Activated naive CD8-positive, alpha-beta T cell (primary cell): ENCODE results near the gene SEMA3G.

ENCODE experiments used
- H3K27ac Mint-ChIP-seq: one replicate; pipeline ENCODE4 v1.8.0; 2021; ENCODE audit warnings: mixed read lengths
- H3K27me3 Mint-ChIP-seq: one replicate; pipeline ENCODE4 v1.8.0; 2021; ENCODE audit warnings: mixed read lengths
- H3K36me3 Mint-ChIP-seq: one replicate; pipeline ENCODE4 v1.8.0; 2021; ENCODE audit warnings: mixed read lengths
- H3K4me1 Mint-ChIP-seq: one replicate; pipeline ENCODE4 v1.8.0; 2021; ENCODE audit warnings: low read depth, mixed read lengths
- H3K4me3 Mint-ChIP-seq: one replicate; pipeline ENCODE4 v1.8.0; 2021; ENCODE audit warnings: mild to moderate bottlenecking, mixed read lengths
- H3K9me3 Mint-ChIP-seq: one replicate; pipeline ENCODE4 v1.8.0; 2021; ENCODE audit warnings: low read depth, mixed read lengths

SEMA3G gene

DNA sequence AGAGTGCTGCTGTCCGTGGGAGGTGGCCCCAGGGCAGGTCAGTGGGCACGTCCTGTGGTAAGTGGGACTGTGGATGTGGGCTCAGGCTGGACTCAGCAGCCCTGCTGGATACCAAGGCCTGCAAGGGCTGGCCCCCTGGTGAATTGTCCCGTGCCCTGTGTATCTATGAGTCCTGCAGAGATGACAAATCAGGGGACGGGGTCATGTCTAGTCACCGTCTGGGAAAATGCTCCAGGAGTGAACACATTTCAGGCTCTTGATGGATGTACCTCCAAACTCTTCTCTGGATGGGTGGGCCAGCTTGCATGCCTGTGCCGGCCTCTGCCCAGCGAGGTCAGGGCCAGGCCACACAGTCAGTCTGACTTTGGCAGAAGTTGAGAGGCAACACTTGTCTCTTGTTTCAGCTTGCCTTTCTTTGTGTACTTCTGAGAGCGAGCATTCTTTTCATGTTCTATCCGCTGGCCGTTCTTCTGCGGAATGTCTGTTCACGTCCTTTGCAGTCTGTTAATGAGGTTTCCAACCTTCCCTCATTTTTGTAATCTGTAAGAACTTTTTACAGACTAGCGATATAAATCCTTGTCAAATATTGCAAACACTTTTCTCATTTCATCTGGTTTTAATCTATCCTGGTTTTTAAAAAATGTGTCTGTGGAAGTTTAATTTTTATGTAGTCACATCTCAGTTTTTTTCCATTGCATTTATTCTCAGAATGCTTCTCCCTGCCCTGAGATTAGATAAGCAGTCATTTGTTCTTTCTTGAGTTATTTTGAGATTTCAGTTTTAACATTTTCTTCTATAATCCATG is 38.9 kb upstream of the SEMA3G start:
- Mint-ChIP-seq H3K27me3 (no peaks in the 10 kb centered on the region), H3K4me3 (no peak overlapping the region), H3K9me3 (no peaks in the 10 kb centered on the region), H3K27ac (peak overlapping the region; percentile 22), H3K4me1 (no peaks in the 10 kb centered on the region), H3K36me3 (no peaks in the 10 kb centered on the region)

DNA sequence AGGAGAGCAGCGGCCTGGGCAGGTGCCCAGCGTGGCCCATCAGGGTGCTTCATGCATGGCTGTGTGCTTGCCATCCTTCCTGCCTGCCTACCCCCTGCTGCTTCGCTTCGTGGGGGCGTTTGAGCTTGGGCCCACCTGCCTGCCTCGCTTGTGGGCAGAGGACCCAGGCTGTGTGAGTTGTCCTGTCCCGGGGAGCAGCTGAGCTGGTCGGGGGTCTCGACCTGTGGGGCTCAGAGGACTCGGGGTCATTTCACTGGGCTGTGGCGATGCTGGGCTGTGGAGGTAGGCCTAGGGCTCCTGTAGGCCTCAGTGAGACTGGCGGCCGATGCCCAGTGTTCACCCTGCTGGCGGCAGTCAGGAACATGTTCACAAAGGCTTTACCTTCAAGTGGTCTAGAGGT is 38.2 kb upstream of the SEMA3G start:
- Mint-ChIP-seq H3K4me1 (no peaks in the 10 kb centered on the region), H3K27ac (no peak overlapping the region), H3K36me3 (no peaks in the 10 kb centered on the region), H3K4me3 (no peak overlapping the region), H3K9me3 (no peaks in the 10 kb centered on the region), H3K27me3 (no peaks in the 10 kb centered on the region)

DNA sequence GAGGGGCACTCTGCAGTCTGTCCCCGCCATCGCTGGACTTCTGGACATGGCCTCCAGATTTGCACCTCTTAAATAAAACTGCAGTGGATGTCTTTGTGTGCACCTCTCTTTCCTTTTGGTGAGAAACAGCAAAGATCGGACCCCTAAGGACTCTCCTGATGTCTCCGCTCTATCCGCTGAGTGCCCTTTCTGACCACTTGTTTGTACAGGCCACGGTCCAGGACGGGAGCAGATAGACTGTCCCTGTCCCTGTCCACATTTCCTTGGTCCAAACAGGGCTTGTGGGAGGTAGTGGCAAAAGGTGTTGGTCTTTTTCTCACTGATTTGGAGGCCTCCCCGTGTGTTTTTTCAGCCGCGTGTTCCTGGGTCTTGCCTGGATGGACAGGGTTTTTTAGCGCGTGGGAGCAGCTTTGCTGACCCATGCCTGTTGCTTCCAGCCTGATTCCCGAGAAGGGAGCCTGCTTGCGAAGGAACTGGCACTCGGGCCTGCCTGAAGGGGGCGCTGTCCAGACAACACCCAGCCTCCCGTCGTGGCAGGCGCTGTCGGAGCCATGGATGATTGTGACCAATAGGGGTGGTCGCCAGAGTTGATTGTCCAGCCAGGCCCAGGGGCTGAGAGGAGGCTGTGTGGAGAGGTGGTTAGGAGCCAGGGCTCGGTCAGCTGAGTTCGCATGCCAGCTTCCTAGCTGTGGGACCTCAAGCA is 37.1 kb upstream of the SEMA3G start:
- Mint-ChIP-seq H3K27me3 (no peaks in the 10 kb centered on the region), H3K4me3 (no peak overlapping the region), H3K27ac (no peak overlapping the region), H3K9me3 (no peaks in the 10 kb centered on the region), H3K36me3 (no peaks in the 10 kb centered on the region), H3K4me1 (no peaks in the 10 kb centered on the region)

DNA sequence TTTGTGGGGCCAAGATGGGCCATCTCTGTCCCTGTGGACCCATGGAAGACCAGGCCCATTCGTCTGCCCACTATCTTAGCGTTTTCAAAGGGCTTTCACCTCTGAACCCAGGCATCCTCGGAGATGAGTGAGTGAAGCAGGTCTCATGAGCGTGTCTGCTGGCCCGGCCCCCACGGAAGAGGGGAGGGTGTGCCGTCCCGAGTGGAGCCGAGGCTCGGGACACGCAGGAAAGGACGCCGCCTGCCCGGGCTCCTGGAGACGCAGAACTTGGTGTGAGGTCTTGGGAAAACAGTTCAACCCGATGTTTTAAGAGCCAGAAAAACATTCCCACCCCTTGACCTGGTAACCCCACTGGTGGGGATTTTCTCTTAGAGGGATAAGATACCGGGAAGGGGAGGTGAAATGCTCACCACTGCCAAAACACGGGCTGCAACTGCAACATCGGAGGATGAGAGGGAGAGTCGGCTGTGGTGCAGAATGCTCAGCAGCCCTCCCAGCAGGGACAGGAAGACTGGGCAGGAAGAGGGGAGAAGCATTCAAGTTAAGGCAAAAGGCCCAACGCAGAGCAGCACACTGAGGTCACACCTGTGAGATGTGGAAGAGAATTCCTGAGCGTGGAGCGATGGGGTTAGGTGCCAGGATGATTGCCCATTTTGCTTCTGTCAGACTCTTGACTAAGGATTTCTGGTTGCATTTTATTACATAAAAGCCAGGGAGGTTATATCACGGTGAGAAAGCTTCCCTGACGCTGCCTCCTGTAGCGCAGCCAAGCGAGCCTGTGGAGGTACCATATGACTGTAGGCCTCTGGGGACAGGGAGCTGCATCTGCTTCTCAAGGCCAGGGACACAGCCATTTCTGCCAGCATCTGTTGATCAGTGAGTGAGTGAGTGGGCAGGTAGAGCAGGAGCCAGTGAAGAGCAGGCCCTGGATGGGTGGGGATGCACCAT is 36.1 kb upstream of the SEMA3G start:
- no peak overlapping the region for H3K27ac Mint-ChIP-seq
- H3K4me1 Mint-ChIP-seq = no peaks in the 10 kb centered on the region
- no peaks in the 10 kb centered on the region for H3K36me3 Mint-ChIP-seq
- H3K27me3 Mint-ChIP-seq = no peaks in the 10 kb centered on the region
- no peaks in the 10 kb centered on the region for H3K9me3 Mint-ChIP-seq
- H3K4me3 Mint-ChIP-seq = no peak overlapping the region

DNA sequence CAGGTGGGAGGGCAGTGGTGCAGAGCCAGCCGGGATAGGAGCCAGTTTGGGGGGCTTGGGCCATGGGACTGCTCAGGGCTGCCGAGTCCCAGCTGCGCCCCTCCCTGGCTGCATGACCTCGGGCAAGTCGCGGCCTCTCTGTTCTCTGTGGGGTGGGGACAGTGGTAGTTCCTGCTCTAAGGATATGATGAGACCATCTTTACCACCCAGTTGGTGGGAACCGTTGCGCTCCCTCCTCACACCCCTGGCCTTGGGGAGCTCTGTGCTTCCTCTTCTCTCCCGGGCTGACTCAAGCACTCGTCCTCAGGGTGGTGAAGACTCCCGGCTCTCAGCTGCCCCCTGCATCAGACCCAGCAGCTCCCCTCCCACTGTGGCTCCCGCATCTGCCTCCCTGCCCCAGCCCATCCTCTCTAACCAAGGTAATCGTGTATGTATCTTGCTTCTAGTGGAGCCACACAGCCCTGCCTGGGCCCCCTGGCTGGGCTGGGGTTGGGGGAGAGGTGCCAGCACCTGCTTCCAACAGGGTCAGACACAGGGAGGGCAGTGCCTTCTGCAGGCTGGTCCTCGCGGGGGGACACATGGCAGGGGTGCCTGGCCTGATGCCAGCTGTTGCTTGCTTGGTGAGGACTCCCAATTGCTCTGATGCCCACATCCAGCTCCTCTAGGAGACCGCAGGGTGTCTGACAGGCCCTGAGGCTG is 35.1 kb upstream of the SEMA3G start:
- no peaks in the 10 kb centered on the region for H3K9me3 Mint-ChIP-seq
- no peaks in the 10 kb centered on the region for H3K27me3 Mint-ChIP-seq
- H3K4me1 Mint-ChIP-seq = no peaks in the 10 kb centered on the region
- H3K4me3 Mint-ChIP-seq = no peak overlapping the region
- H3K36me3 Mint-ChIP-seq = no peaks in the 10 kb centered on the region
- H3K27ac Mint-ChIP-seq = no peak overlapping the region

DNA sequence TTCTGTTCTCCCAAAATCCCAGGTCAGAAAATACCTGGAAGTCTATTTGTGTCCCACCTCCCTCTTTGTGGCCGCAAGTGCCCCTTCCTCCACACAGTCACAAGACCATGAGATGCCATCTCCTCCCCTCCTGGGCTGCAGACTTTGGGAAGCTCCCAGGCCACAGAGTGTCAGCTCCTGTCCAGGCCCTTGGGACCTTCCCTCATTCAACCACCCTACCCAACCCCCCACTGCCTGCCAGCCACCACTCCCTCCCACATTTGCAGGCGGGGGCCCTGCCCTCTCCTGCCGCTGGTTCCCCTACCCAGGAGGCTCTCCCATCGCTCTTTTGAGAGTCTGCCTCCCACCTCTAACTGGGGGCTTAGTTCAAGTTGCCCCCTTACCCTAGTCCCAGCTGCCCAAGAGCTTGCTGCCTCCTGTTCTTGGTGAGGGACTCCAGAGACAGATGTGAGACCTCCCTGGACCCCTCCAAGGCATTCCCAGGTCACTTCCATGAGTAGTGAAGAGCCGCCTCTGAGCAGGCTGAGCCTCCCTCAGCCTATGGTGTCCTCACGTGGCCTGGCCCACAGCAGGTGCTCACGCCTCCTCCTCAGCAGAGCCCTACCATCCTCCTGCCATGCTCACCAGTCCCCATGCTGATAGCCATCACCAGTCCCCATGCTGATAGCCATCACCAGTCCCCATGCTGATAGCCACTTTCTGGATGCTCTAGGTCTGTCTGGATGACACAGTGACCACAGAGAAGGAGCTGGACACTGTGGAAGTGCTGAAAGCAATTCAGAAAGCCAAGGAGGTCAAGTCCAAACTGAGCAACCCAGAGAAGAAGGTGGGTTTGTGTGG is 34.4 kb upstream of the SEMA3G start:
- Mint-ChIP-seq H3K4me3 (no peak overlapping the region), H3K27me3 (no peaks in the 10 kb centered on the region), H3K36me3 (no peaks in the 10 kb centered on the region), H3K4me1 (no peaks in the 10 kb centered on the region), H3K27ac (no peak overlapping the region), H3K9me3 (no peaks in the 10 kb centered on the region)

DNA sequence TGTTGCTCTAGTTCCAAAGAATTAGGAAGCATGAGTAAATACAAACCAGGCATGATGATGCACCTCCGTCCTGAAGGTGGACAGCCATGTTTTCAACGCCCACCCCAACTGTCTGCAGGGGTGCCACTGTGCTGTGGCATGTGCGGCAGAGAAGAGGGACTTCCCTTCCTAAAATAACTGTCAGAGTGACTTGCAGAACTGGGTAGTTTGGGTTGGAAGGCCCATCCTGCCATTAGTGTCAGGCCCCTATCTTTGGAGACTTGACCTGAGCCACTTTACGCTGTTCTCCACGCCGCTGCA is 32.8 kb upstream of the SEMA3G start:
- Mint-ChIP-seq H3K4me3 (no peak overlapping the region), H3K4me1 (no peaks in the 10 kb centered on the region), H3K27ac (no peak overlapping the region), H3K36me3 (no peaks in the 10 kb centered on the region), H3K27me3 (no peaks in the 10 kb centered on the region), H3K9me3 (no peaks in the 10 kb centered on the region)

DNA sequence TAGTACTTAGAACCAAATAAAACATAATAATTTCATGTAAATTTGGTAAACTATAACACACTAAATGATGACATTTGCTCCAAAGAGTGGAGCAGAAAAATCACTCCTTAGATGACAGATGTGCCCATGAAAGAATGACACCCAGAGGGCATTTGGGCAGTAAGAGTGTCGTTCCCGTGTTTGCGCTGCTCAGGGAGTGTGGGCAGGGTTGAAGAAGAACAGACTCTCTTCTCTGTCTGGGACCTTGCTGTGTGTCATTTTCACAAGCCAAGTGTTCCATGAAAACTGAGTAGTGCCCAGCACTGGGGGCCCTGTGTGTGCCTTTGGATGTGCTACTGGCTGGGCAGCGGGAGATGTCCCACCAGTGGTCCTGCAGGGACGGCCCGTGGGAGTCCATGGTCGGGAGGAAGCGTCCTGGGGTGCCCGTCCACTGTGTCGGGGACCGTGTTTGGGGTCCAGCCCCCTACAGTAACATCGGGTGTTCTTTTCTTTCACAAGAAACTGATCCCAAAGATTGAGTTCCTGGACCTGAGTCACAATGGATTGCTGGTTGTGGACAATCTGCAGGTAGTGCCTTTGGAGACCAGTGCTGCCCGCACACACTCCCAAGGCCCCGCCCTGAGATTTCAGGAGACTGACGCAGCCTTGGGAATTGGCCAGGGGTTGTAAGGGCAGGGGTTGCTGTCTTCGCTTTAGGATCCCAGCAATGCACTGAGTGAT is 32.3 kb upstream of the SEMA3G start:
- no peak overlapping the region for H3K4me3 Mint-ChIP-seq
- no peaks in the 10 kb centered on the region for H3K4me1 Mint-ChIP-seq
- H3K9me3 Mint-ChIP-seq = no peaks in the 10 kb centered on the region
- H3K36me3 Mint-ChIP-seq = no peaks in the 10 kb centered on the region
- no peak overlapping the region for H3K27ac Mint-ChIP-seq
- no peaks in the 10 kb centered on the region for H3K27me3 Mint-ChIP-seq

DNA sequence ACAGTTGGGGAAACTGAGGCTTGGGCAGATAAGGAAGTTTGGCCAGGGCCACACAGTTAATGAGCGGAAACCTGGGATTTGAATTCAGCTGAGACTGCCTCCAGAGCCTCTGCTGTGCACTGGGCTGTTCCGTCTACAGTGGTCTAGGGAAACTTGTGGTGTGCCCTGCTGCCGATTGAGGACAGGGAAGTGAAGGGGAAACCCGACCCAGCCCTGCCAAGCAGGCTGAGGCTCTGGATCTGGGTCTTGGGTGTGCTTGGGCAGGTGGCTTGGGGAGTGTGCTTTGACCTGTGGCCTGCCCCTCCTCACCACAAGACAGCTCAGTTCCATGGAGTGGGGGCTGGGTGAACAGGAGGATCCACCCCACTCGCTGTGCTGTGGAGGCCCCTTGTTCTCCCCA is 28.1 kb upstream of the SEMA3G start:
- Mint-ChIP-seq H3K4me1 (peaks cover 4% of the 10 kb centered on the region), H3K36me3 (no peaks in the 10 kb centered on the region), H3K27me3 (no peaks in the 10 kb centered on the region), H3K9me3 (no peaks in the 10 kb centered on the region), H3K4me3 (no peak overlapping the region), H3K27ac (no peak overlapping the region)

DNA sequence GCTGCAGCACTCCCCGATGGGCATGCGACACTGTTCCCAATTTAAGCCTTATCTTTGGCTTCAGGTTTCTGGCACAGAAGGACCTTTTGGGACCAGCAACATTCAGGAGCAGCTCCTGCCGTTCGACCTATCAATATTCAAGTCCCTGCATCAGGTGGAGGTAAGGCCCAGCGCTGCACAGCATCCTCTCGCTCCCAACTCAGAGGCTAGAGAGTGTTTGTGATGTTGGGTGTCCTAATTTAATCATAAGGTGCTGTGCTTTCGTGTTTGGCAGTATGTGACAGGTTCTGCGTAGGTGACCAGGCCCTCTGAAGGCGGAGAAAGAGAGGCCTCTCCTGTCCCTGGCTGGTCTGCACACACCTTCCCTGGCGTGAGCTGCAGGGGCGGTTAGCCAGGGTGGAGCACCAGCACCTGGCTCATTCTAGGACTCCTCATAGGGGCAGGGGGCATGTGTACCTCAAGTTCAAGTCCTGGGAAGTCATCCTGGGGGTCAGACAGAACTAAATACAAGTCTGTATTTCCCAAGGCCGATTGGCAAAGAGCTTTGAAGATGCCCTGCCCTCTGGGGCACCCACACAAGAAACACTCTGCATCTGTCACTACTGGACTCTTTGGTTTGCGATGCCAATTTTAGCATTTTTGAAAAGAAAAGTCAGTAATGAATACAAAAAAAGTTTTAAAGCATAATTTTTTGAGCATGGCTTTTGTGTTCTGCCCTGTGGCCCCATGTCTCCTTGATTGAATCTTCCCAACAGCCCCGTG is 27.5 kb upstream of the SEMA3G start:
- Mint-ChIP-seq H3K4me1 (peaks cover 4% of the 10 kb centered on the region), H3K36me3 (no peaks in the 10 kb centered on the region), H3K27me3 (no peaks in the 10 kb centered on the region), H3K4me3 (no peak overlapping the region), H3K27ac (no peak overlapping the region), H3K9me3 (no peaks in the 10 kb centered on the region)

DNA sequence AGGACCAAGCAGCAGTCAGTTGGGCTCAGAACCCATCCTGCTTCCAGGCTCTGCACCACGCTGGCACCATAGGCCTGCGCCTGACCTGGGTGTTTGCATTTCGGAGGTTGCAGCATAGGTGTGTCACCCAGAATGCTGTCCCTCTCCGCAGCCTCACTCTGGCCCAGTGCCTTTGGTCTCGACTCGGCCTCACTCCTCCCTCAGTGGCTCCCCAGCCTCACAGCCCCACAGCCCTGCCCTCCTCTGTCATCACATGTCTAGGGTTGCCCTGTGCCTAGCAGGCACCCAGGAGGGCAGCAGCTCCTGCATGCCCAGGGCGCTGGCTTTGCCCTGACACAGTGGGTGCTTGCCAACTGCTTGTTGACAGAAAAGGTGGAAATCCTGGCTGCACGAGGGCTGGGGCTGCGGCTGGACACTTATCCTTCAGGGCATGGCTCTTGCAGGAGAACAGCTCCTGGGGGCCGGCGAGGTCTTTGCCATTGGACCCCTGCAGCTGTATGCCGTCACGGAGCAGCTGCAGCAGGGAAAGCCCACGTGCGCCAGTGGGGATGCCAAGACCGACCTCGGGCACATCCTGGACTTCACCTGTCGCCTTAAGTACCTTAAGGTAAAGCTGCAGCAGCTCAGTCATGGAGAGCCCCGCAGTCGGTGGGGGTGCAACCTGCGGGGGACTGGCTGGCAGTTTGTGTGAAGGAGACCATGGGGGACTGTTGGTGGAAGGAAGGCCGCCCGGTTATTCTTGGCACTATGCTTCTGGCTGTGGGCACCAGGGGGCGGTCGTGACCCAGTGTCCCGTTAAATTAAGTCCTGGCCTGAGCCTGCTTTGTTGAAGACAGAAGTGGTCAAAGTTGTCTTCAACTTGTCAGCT is 26.7 kb upstream of the SEMA3G start:
- Mint-ChIP-seq H3K4me1 (peaks cover 4% of the 10 kb centered on the region), H3K27me3 (no peaks in the 10 kb centered on the region), H3K27ac (no peak overlapping the region), H3K36me3 (no peaks in the 10 kb centered on the region), H3K9me3 (no peaks in the 10 kb centered on the region), H3K4me3 (no peak overlapping the region)

DNA sequence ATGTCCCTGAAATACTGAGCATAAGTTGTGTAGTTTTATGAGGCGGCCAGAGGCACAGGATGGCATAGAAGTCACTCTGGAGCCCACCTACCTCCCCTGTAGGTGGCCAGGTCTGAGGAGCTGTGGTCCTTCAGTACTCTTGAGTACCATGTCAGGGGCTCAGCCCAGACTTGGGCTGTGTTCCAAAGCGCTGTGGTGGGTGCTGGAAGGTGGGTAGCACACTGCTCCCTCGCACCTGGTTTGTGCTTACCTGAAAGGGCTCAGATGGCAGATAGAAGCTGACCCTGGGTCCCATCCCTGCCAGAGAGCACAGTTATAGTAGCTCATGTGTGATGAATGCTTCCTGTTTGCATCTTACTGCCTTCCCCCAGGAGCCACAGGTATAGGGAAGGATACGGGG is 26.0 kb upstream of the SEMA3G start:
- H3K36me3 Mint-ChIP-seq = no peaks in the 10 kb centered on the region
- no peaks in the 10 kb centered on the region for H3K9me3 Mint-ChIP-seq
- H3K4me3 Mint-ChIP-seq = no peak overlapping the region
- H3K27ac Mint-ChIP-seq = no peak overlapping the region
- H3K4me1 Mint-ChIP-seq = peaks cover 4% of the 10 kb centered on the region
- no peaks in the 10 kb centered on the region for H3K27me3 Mint-ChIP-seq
